SHP77 (cell line): ENCODE measurements around the gene ABCA13.
A peak's percentile ranks its signal among the peaks of the same experiment; 100 is the strongest.
"Not testable (repeated sequence)": the region's sequence is repeated elsewhere in the genome, so short reads cannot be mapped to it uniquely, and the experiment has no call there.

ENCODE experiments used
- DNase-seq, 2 experiments: peaks; one replicate each; lab custom pipeline; 2025; lab: John Stamatoyannopoulos, UW

ABCA13 gene, protein sequence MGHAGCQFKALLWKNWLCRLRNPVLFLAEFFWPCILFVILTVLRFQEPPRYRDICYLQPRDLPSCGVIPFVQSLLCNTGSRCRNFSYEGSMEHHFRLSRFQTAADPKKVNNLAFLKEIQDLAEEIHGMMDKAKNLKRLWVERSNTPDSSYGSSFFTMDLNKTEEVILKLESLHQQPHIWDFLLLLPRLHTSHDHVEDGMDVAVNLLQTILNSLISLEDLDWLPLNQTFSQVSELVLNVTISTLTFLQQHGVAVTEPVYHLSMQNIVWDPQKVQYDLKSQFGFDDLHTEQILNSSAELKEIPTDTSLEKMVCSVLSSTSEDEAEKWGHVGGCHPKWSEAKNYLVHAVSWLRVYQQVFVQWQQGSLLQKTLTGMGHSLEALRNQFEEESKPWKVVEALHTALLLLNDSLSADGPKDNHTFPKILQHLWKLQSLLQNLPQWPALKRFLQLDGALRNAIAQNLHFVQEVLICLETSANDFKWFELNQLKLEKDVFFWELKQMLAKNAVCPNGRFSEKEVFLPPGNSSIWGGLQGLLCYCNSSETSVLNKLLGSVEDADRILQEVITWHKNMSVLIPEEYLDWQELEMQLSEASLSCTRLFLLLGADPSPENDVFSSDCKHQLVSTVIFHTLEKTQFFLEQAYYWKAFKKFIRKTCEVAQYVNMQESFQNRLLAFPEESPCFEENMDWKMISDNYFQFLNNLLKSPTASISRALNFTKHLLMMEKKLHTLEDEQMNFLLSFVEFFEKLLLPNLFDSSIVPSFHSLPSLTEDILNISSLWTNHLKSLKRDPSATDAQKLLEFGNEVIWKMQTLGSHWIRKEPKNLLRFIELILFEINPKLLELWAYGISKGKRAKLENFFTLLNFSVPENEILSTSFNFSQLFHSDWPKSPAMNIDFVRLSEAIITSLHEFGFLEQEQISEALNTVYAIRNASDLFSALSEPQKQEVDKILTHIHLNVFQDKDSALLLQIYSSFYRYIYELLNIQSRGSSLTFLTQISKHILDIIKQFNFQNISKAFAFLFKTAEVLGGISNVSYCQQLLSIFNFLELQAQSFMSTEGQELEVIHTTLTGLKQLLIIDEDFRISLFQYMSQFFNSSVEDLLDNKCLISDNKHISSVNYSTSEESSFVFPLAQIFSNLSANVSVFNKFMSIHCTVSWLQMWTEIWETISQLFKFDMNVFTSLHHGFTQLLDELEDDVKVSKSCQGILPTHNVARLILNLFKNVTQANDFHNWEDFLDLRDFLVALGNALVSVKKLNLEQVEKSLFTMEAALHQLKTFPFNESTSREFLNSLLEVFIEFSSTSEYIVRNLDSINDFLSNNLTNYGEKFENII (N-terminal part only)

DNA sequence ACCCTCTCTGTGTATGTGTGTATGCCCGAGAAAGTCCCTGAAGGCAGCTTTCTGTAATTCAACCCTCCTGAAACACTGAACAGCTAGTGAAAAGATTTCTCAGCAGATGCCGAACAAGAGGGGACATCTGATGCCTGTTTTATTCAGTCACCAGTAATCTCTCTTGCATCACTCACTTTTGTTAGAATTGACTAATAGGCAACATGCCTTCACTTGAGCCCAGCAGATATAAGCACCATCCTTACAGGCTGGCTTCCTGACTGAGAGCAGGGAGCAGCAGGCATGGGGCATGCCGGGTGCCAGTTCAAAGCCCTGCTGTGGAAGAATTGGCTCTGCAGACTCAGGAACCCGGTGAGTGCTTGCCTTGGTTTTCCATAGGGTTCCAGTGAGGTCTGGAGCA, at the start of gene ABCA13:
Gene ABCA13, plus strand, starts transcription at position 257 of the 400 bp plus-strand sequence. Its CDS starts 26 bp downstream, at position 283.
- no peak for DNase-seq

DNA sequence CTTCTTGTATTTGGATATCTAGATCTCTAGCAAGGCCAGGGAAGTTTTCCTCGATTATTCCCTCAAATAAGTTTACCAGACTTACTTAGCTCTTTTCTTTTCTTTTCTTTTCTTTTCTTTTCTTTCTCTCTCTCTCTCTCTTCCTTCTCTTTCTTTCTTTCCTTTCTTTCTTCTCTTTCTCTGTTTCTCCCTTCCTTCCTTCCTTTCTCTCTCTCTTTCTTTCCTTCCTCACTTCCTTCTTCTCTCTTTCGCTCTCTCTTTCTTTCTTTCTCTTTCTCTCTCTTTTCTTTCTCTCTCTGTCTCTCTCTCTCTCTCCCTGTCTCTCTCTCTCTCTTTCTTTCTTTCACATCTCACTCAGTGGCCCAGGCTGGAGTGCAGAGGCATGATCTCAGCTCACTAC, 45.2 kb upstream of the ABCA13 start:
- no peak for DNase-seq

DNA sequence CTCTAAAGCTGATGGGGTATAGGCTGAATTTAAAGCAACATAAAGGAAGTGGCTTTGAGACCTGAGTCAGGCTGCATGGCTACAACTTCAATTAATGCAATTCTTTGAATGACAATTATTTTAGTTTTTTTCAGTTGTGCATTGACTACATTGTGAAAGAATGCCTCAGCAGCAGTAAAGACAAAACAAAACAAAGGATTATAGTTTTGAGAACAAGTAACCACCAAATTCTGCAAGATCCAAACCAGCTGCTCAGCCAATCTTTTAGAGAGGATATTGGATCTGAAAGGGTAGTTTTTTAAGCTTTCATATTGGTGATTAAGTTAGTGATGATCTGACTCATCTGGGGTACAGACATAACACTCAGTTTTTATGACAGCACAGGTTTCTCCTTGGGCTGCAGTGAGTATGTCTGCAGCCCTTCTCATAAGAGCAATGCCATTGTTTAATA, 40.6 kb upstream of the ABCA13 start:
- no peak for DNase-seq

DNA sequence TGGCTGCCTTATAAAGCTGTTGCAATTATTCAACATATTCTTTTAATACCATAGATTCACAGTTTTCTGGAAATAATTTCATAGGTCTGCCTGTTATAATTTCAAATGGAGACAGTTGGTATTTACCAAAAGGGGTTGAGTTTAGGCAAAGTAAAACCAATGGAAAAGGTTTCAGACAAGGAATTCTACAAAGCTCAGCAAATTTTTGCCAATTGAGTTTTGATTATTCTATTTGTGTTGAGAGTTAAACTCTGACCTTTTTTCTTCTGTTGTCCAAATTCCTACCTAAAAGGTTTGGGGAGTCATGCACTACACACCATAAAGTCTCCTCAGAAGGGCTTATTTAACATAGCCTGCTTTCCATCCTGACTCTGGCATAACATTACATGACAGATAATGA, 38.5 kb upstream of the ABCA13 start:
- no peak for DNase-seq

DNA sequence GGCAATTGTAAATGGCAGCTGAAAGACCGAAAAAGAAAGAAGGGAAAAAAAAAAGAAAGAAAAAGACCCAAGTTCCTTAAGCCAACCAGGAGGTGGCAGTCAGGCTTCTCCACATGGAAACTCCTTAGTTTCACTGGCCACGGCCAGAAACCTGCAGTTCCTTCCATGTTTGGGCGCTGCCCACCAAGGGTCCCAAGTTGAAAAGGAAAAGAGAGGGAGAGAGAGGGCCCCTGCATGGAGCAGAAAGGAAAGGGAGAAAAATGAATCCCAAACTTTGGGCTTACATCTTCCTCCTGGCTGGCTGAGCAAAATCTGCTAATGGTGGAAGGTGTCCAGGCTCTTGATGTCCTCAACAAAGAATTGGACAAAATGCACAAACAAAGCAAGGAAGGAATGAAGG, 31.8 kb upstream of the ABCA13 start:
- DNase-seq = peak in 1 of 2 experiments; percentile 25

DNA sequence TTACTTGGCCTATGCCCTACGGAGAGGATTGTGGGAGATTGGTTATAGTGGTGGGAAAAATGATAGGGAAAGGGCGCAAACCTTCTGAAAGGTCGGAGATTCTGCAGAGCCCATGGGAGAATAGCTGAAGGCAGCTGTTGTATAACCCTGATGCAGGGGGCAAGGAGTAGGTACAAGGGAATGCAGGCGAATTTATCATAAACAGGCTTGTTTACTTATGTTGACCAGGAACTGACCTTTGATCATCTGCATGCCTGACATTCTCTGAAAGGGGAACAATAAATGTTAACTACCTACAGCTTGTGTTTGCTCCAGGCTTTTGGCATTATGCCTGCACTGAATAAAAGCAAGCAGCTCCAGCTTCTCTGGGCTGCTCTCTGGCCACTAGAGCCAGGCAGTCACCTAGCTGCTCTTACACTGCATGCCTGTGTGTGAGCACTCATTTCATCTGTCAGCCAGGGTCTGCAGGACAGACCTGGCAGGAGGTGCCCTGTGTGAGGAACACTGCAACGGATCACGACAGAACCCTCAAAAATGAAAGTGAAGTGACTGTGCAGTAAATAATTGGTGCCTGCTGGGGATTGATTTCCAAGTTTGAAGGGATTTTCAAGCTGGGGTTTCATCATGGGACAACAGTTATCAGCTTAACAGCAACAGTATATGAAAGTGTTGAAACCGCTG, 31.1 kb upstream of the ABCA13 start:
- peak; percentile 20 to 21 for DNase-seq

DNA sequence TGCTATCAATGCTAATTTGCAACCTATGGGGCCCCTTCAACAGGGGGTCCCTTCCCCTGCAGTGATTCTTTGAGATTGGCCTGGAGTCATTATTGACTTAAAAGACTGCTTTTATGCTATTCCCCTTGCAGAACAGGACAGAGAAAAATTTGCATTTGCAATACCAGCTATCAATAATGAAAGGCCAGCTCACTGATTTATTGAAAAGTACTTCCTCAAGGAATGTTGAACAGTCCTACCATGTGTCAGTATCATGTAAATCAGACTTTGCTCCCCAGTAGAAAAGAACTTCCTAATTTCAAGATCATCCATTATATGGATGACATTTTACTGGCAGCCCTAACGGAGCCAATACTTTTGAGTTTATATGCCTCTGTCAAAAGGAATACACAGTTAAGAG, 29.7 kb upstream of the ABCA13 start:
- no peak for DNase-seq

DNA sequence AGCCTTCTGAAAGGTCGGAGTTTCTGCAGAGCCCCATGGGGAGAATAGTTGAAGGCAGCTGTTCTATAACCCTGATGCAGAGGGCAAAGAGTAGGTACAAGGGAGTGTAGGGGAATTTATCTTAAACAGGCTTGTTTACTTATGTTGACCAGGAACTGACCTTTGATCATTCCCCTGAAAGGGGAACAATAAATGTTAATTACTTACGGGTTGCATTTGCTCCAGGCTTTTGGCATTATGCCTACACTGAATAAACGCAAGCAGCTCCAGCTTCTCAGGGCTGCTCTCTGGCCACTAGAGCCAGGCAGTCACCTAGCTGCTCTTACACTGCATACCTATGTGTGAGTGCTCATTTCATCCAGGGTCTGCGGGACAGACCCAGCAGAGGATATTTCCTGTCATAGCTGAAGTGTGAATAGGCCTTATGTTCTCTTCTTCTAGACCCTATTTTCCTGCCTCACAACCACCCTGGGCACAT, 26.9 kb upstream of the ABCA13 start:
- DNase-seq = peak in 1 of 2 experiments; percentile 1

DNA sequence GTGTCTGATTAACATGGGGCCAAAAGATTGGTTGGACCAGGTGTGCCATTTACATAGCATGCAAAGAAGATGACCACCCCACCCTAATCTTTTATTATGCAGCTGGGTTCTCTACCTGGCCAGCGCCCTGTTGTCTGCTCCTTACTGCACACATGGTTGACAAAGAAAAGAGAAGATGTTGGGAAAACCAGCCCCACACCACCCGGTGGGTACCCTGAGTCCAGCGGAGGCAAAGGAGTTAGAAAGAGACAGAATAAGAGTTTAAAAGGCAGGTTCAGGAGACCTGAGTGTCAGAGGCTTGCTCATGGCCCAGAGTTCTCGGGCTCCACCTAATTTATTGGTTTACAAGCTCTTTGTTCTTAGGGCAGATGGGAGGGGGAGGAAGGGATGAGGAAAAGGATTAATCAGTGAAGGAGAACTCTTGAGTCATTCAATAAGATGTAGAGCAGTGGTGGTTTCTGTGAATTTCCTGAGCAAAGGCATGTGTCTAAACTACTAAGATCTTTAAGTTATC, 24.1 kb upstream of the ABCA13 start:
- no peak for DNase-seq

DNA sequence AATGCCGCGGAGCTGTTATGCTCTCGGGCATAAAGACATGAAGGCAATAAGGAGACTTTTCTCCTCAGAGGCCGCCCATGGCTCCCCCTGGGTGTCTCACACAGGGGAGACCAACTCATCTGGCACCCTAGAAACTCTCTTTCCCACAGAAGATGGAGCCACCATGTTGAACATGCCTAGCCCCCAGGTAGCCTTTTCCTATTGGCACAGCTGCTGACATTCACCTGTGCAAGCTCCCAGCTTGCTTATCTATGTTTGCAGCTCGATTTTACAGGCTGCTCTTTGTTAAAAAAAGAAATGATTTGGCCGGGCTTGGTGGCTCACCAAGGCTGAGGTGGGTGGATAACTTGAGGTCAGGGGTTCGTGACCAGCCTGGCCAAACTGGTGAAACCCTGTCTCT, 23.6 kb upstream of the ABCA13 start:
- DNase-seq = not testable (repeated sequence)

DNA sequence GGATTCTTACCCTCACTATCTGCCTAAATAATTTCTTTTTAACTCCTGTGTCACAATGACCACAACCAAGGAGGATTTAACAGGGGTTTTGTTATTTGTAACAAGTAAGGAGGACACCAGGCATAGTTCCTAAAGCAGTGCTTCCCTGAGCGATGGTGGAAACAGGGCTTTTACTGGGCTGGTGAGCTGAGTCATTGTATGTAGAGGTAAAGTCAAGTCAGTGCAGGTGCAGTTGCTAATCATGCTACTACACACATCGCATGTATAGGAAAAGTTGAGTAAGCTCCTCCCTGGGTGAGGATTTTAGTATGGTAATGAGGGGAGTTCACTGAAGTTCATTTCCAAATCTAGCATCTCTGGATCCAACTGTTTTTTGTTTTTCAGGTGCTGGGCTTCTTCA, 22.9 kb upstream of the ABCA13 start:
- no peak for DNase-seq

DNA sequence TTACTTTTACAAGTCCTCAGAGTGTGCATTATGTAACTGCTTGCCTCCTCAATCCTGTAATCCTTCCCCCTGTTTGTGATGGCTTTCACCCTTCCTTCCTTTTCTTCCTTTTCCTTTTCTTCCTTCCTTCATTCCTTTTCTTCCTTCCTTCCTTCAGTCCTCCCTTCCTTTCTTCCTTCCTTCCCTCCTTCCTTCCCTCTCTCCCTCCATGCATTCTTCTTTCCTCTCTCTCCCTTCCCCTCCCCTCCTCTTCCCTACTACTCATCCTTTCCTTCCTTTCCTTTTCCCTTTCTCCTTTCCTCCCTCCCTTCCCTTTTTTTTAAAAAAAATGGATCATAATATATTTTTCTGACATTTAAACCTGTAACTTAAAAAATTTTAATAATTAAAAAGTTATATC, 22.2 kb upstream of the ABCA13 start:
- no peak for DNase-seq

DNA sequence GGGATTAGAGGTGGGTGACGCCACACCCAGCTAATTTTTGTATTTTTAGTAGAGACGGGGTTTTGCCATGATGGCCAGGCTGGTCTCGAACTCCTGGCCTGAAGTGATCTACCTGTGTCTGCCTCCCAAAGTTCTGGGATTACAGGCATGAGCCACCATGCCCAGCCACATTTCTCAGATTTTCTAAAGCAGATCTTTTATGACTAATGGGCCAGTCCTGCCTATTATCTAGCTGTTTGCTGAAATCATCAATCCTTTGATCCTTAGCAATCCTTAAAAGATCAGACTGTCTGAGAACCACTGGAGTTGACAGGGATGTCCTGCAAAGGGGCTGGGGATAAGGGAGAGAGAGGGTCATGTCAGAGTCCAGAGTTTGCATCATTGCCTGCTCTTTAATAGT, 21.2 kb upstream of the ABCA13 start:
- DNase-seq = no peak

DNA sequence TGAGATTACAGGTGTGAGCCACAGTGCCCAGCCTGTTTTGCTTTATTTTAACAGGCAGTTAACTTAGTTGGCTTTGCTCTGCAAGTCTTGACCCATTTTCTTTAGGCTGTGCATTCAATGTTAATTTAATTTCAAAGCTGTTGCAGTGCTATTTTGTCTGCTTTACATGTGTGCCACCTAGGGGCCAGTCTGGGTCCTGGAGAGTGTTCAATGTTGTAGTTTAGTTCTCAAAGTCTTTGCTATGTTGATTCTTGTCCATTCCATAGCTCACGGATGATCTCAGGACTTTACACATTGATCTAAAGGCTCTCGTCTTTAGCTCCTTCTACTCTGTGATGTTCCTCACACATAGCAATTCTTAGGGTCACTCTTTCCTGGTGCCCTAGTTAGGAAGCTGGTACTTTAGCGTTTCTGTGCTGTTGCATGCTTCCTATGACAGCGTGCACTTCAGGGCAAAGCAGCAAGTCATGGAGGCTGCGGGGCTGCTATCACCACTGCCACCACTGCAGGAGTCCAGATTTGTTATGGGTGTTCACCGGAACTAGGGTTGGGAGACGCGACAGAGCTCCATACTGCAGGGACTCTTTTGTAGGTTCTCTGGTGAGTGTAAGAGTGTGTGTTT, 16.4 kb upstream of the ABCA13 start:
- DNase-seq = peak; percentile 48 to 49

DNA sequence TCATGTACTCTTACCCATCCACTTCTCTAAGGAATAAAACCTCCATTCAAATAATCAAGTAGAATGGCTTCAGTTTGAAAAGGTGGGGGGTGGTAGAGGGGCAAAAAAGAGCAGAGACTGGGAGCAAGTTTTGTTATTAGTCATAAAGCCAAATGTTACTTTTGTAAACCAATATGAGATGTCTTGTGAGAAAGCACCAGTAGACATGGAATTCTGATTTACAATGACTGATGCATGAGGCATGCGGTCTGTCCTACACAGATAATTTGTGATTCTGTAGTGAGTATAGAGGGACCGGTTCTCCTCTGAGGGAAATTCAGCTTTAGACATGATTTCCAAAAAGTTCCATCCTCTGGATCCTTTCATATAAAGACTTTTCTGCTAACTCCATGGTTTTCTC, 12.9 kb upstream of the ABCA13 start:
- no peak for DNase-seq

DNA sequence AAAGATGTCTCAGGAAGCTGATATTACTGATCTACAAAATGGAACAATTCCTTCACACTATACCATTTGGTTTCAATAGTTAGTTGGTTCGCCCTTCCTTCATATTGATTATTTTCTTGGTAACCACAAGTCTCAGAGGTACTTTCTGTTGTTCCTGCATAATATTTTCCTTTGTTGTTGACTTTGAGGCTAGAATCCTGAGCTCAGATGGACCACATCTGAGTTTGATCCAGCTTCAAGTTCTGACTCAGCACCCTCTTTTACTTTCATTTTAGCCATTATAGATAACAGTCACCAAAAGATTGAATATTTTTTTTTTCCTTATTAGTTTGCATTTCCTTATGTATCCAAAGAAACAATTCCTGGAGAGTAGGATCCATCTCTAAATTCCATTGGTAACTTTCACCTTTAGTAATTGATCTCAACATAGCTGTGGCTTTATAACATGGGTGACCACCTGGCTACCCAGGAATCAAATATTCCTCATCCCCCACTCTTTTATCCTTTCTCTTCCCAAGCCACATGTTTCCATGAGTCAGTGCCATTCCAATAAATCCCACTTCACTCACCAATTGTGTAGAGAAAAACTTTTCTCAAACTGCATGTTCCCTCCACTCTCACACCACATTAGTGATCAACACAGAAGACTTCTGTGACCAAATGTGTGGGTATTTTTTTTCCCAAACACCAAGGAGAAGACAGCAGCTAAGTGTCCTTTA, 9.7 kb upstream of the ABCA13 start:
- DNase-seq = no peak

DNA sequence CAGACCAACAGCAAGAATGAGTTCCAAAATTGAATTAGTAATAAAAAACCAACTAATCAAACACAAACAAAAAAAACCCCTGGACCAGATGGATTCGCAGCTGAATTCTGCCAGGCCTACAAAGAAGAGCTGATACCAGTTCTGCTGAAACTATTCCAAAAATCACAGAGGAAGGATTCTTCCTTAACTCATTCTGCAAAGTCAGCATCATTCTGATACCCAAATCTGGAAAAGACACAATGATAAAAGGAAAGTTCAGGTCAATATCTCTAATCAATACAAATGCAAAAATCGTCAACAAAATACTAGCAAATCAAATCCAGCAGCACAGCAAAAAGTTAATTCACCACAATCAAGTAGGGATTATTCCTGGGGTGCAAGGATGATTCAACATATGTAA, 6.1 kb upstream of the ABCA13 start:
- no peak for DNase-seq

DNA sequence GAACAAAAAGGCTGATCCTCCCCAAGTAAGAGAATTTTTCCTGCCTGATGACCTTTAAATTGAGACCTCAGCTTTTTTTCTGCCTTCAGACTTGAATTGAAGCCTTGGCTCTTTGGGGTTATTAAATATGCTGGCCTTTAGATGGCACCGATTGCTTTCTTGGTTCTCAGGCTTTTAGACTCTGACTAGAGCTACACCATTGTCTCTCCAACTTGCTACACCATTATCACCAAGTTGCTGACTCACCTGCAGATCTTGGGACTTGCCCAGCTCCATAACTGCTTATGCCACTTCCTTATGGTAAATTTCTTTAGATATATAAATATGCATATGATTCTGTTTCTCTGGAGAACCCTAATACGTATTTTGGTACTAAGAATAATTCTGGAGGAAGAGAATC, 3.1 kb upstream of the ABCA13 start:
- no peak for DNase-seq

DNA sequence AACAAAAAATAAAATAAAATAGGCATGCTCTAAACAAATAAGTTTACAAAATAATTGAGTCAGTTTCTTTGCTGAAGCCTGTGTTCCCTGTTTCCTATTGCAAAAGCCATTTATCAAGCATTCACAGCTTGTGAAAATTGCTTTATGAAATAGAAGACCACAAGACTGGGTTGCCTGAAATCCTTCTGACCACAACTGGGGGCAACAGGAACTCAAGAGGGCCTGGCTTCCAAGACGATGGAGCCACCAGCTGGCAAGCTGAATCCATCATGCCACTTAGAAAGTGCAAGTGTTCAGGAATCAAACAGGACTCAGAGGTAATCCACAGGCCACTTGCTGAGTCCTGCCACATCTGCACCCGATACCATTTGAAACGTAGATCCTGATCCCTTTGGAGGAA, 752 bp upstream of the ABCA13 start:
- DNase-seq = no peak

DNA sequence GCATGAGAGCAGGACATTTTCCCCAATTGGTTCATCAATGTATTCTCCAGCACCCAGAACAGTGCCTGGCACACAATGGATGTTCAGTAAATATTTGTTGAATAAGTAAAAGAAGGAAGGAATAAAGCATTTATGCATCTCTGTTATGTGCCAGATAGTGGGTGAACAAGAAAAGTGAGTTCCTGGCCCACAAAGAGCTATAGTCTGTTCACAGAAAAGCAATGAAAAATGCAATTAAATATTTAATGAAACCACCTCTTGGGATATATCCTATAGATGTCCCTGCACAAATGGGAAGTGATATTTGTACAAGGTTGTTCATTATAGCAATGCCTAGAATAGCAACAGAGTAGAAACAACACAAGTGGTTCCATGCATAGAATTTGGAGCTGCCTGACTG, 2.1 kb downstream of the ABCA13 start:
- no peak for DNase-seq
